ENCODE results near the gene GCNA. TPM values are rescaled to one million over a fixed set of nuclear protein-coding genes. Genes with fewer than 3 reads are reported as not detected.

Gene GCNA
- total RNA-seq, 2 donors from 2014 or later: 0.85 to 0.99 TPM

DNA sequence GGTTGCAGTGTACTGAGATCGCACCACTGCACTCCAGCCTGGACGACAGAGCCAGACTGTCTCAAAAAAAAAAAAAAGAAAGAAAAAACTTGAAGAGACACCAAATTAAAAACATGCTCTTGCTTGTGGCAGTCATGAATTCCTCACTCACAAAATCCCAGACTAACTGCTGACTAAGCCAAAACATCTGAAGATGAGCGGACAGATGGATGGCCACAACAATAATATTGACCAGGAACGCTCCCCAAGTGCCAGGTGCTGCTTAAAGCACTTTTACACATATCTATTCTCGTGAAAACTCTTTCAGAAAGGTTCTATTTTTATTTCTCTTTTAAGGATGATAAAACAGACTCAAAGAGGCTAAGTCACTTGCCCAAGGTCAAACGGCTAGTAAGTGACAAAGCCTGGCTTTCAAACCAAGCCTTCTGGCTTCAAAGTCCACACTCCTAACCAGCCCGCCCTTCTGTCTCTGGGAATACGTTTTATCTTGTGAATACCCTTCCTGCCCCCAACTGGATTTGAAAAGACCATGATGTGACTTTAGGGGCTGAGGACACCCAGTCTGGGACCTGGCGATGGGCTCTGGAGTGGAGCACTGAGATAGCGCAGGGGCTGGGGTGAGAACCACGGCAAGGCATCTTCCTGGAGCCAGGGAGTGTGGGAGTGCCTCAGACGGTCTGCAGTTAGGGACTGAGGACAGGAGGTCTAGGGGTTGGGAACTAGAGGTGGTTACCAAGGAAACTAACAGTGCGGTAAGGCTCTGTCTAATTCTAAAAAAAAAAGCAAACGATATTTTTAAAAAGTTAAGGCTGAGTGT, 49.6 kb downstream of the GCNA start:
- intact Hi-C loops (cut with DNase I): no loop called here
- no peak overlapping the region for H3K9ac ChIP-seq (ENCODE audit: low read depth in 2 of 2, low read length in 2 of 2)
- H3K27ac ChIP-seq: no peak overlapping the region
- H3K36me3 ChIP-seq: no peaks in the 10 kb centered on the region
- DNase-seq: no peak
- H3K27me3 ChIP-seq: no peaks in the 10 kb centered on the region
- H3K4me1 ChIP-seq: no peaks in the 10 kb centered on the region
- TF ChIP-seq CTCF (IDR thresholded peaks at IDR 0.05): no peak
- no peak overlapping the region for H3K4me3 ChIP-seq
- no peaks in the 10 kb centered on the region for H3K9me3 ChIP-seq

- Histone ChIP-seq H3K9ac (ENCODE audit: low read depth in 2 of 2, low read length in 2 of 2) (no peak overlapping the region), H3K27me3 (no peaks in the 10 kb centered on the region), H3K27ac (no peak overlapping the region), H3K4me1 (no peaks in the 10 kb centered on the region), H3K36me3 (no peaks in the 10 kb centered on the region), H3K9me3 (no peaks in the 10 kb centered on the region), H3K4me3 (no peak overlapping the region)
- intact Hi-C loops (cut with DNase I): no loop called here
- TF ChIP-seq CTCF (IDR thresholded peaks at IDR 0.05): no peak
- no peak for DNase-seq
These were observed 51.2 kb downstream of the GCNA start for GRCh38 chrX:71629467-71629866.

DNA sequence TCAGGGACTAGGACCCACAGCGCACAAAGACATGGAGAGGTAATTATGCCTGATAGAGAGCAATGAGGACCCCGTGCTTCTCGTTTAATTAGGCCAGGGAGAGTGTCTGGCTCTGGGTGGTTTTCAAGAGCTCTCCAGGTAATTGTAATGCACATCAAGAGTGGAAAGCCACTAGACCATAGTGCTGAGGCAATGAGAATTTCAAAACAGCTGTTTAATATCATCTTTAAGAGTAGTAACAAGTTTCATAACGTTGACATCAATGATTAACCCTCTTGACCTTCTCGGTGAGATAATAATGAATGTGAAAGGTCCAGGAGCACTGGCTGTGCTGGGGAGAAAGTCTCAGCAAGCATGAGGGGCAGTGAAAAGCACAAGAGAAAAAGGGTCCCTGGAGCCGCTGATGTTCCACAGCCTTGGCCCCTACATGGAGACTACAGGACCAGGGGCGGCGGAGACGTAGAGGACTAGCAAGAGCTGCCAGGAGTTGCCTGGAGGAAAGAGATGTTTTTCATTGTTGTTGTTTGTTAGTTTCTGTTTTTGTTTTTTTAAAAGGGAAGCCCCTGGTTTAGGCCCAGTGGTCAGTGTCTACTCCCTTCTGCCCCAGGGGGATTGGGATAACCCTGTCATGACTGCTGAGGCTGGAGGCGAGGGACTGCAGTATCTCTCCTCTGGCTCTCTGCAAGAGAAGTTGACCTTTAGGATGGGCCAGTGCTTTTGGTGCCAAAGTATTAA, 54.9 kb downstream of the GCNA start:
- Histone ChIP-seq H3K9ac (ENCODE audit: low read depth in 2 of 2, low read length in 2 of 2) (no peak overlapping the region), H3K4me3 (no peak overlapping the region), H3K9me3 (no peaks in the 10 kb centered on the region), H3K27ac (no peak overlapping the region), H3K36me3 (no peaks in the 10 kb centered on the region), H3K27me3 (no peaks in the 10 kb centered on the region), H3K4me1 (no peaks in the 10 kb centered on the region)
- intact Hi-C loops (cut with DNase I): no loop called here
- DNase-seq: no peak
- no peak for TF ChIP-seq CTCF (IDR thresholded peaks at IDR 0.05)

DNA sequence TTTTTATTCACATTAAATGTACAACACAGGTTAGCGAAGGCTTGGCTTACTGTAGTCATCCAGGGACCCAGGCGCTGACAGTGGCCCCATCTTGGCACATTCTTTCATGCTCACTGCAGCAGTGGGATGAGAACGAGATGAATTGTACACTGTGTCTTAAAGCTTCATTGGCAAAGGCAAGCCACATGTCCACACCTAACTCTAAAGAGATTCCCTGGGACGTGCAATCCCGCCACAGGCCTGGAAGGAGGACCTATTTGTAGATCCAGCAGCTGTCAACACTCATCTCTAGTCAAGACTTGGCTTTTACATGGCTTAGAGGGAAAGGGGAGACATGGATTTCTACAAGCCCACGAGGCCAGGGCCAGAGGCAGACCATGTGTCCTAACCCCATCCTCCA, 56.1 kb downstream of the GCNA start:
- TF ChIP-seq CTCF (IDR thresholded peaks at IDR 0.05): no peak
- no peak overlapping the region for H3K4me3 ChIP-seq
- intact Hi-C loops (cut with DNase I): no loop called here
- no peak overlapping the region for H3K9ac ChIP-seq (ENCODE audit: low read depth in 2 of 2, low read length in 2 of 2)
- no peaks in the 10 kb centered on the region for H3K4me1 ChIP-seq
- no peak for DNase-seq
- no peak overlapping the region for H3K27ac ChIP-seq
- H3K9me3 ChIP-seq: no peaks in the 10 kb centered on the region
- no peaks in the 10 kb centered on the region for H3K36me3 ChIP-seq
- H3K27me3 ChIP-seq: no peaks in the 10 kb centered on the region

GRCh38 chrX:71636438-71637252, 58.4 kb downstream of the GCNA start:
- Histone ChIP-seq H3K4me1 (no peaks in the 10 kb centered on the region), H3K4me3 (no peak overlapping the region), H3K27ac (no peak overlapping the region), H3K27me3 (no peaks in the 10 kb centered on the region), H3K9me3 (no peaks in the 10 kb centered on the region), H3K36me3 (no peaks in the 10 kb centered on the region), H3K9ac (ENCODE audit: low read depth in 2 of 2, low read length in 2 of 2) (no peak overlapping the region)
- DNase-seq: no peak
- TF ChIP-seq CTCF (IDR thresholded peaks at IDR 0.05): no peak
- intact Hi-C loops (cut with DNase I): no loop called here

Measured in colonic mucosa (tissue), 4 donors.